ENCODE results near the gene ZSWIM6. TPM values are rescaled to one million over a fixed set of nuclear protein-coding genes. Genes with fewer than 3 reads are reported as not detected.
A peak's percentile ranks its signal among the peaks of the same experiment; 100 is the strongest.

ZSWIM6 gene
- total RNA-seq, 1 experiment from 2014 or later = 12.9 TPM

GRCh38 chr5:61298580-61298979 is 33.5 kb upstream of the ZSWIM6 start:
- Histone ChIP-seq H3K4me2 (no peak overlapping the region), H3K9me3 (ENCODE audit: insufficient read depth, low read depth) (no peaks in the 10 kb centered on the region), H3K27me3 (ENCODE audit: insufficient read depth, low read depth) (no peaks in the 10 kb centered on the region), H3K27ac (no peak overlapping the region), H3F3A (ENCODE audit: insufficient read depth, low read depth) (peaks cover 33% of the 10 kb centered on the region), H3K36me3 (ENCODE audit: low read depth) (no peaks in the 10 kb centered on the region), H3K4me3 (no peak overlapping the region), H4K20me1 (ENCODE audit: insufficient read depth) (no peaks in the 10 kb centered on the region), H3K79me2 (ENCODE audit: low read depth) (no peaks in the 10 kb centered on the region), H3K4me1 (replicated peaks; ENCODE audit: insufficient read depth) (peaks cover 54% of the 10 kb centered on the region), H2AFZ (no peak overlapping the region), H3K9me2 (ENCODE audit: insufficient read depth) (no peaks in the 10 kb centered on the region)
- ChIA-PET POLR2A (ENCODE audit: unreplicated experiment) (no interaction called here), CTCF (no interaction called here)
- intact Hi-C loops (cut with micrococcal nuclease; ENCODE audit: unreplicated experiment) = no loop called here
- BruUV-seq (replicated peaks) = no TSS peak
- DNase-seq = peak in 1 of 2 experiments; percentile 52
- TF ChIP-seq EZH2 (IDR thresholded peaks at IDR 0.05; ENCODE audit: low read depth) = no peak
- no peak for TF ChIP-seq CTCF (conservative IDR thresholded peaks at IDR 0.05)

- no peaks in the 10 kb centered on the region for H4K20me1 ChIP-seq (ENCODE audit: insufficient read depth)
- peaks cover 54% of the 10 kb centered on the region for H3K4me1 ChIP-seq (replicated peaks; ENCODE audit: insufficient read depth)
- H2AFZ ChIP-seq = no peak overlapping the region
- DNase-seq = no peak
- H3K9me2 ChIP-seq (ENCODE audit: insufficient read depth) = no peaks in the 10 kb centered on the region
- no peaks in the 10 kb centered on the region for H3K9me3 ChIP-seq (ENCODE audit: insufficient read depth, low read depth)
- H3K27ac ChIP-seq = no peak overlapping the region
- POLR2A ChIA-PET (ENCODE audit: unreplicated experiment) = interaction anchor here (0.6 to 0.7 kb wide), 2 partner anchors 24 to 136 kb away, joined by 4 to 7 read pairs; no protein-coding TSS in a partner anchor
- H3K79me2 ChIP-seq (ENCODE audit: low read depth) = no peaks in the 10 kb centered on the region
- CTCF ChIA-PET = interaction anchor here (1.2 kb wide), 1 partner anchor 13 kb away, joined by 3 read pairs; no protein-coding TSS in a partner anchor
- TF ChIP-seq CTCF (conservative IDR thresholded peaks at IDR 0.05) (no peak), EZH2 (IDR thresholded peaks at IDR 0.05; ENCODE audit: low read depth) (no peak)
- H3F3A ChIP-seq (ENCODE audit: insufficient read depth, low read depth) = peaks cover 36% of the 10 kb centered on the region
- no peak overlapping the region for H3K4me3 ChIP-seq
- BruUV-seq (replicated peaks) = no TSS peak
- intact Hi-C loops (cut with micrococcal nuclease; ENCODE audit: unreplicated experiment) = no loop called here
- no peak overlapping the region for H3K4me2 ChIP-seq
- H3K36me3 ChIP-seq (ENCODE audit: low read depth) = no peaks in the 10 kb centered on the region
- H3K27me3 ChIP-seq (ENCODE audit: insufficient read depth, low read depth) = no peaks in the 10 kb centered on the region
Measured at GRCh38 chr5:61299261-61299681, 32.8 kb upstream of the ZSWIM6 start.

DNA sequence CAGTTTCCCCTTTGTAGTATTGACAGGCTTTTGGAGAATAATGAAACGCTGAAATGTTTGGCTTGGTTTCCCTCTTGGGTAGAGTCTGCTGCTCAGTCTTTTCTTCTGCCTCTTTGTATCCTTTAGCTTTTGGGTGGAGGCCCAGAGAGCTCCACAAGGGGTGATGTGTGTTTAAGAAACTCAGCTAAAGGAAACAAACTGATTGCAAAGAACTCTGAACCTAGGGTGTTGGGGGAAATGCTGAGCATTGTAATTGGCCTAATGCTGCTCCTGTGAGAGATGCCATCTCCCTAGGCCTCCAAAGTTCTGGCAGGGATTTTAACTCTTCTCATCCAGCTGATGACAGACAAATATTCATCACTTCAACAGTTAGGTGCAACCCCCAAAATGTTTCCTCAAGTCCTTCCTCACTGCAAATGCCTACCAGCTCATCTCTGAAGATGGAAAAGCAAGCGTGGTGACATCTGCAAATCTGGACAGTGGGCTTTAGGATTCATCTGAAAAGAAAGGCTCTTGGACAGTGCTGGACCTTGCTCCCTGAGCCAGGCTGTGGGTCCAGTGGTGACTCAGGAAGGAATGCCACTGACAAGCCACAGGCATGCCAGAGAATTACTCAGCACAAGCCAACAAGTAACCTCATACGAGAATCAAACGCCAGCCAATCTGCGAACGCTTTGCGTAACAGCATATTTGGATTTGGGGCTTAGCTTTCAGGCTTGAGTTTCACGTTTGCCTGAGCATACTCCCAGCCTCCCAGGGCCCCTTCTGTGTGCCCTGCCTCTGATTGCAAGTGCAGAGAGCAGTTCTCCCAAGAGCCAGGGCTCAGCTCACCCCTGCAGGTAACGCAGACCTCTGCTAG is 30.5 kb upstream of the ZSWIM6 start:
- no peaks in the 10 kb centered on the region for H3K9me3 ChIP-seq (ENCODE audit: insufficient read depth, low read depth)
- no peaks in the 10 kb centered on the region for H3K9me2 ChIP-seq (ENCODE audit: insufficient read depth)
- BruUV-seq (replicated peaks) = no TSS peak
- no peak overlapping the region for H2AFZ ChIP-seq
- peak overlapping the region; percentile 29; the same call in 1 of the 2 replicates for H3K4me3 ChIP-seq
- DNase-seq = peak; percentile 86 to 99
- H4K20me1 ChIP-seq (ENCODE audit: insufficient read depth) = no peaks in the 10 kb centered on the region
- peak overlapping the region; percentile 92 for H3K27ac ChIP-seq
- CTCF ChIA-PET = interaction anchor here (0.7 to 2.0 kb wide), 2 partner anchors 11 to 12 kb away, joined by 3 to 5 read pairs; no protein-coding TSS in a partner anchor
- POLR2A ChIA-PET (ENCODE audit: unreplicated experiment) = interaction anchor here (0.5 to 0.8 kb wide), 6 partner anchors 10 to 337 kb away, joined by 3 to 5 read pairs (median 4); no protein-coding TSS in a partner anchor
- no peaks in the 10 kb centered on the region for H3K79me2 ChIP-seq (ENCODE audit: low read depth)
- peaks cover 57% of the 10 kb centered on the region for H3F3A ChIP-seq (ENCODE audit: insufficient read depth, low read depth)
- no peak for TF ChIP-seq CTCF (conservative IDR thresholded peaks at IDR 0.05)
- TF ChIP-seq EZH2 (IDR thresholded peaks at IDR 0.05; ENCODE audit: low read depth) = no peak
- intact Hi-C loops (cut with micrococcal nuclease; ENCODE audit: unreplicated experiment) = no loop called here
- no peaks in the 10 kb centered on the region for H3K36me3 ChIP-seq (ENCODE audit: low read depth)
- peaks cover 73% of the 10 kb centered on the region for H3K4me1 ChIP-seq (replicated peaks; ENCODE audit: insufficient read depth)
- H3K4me2 ChIP-seq = peak overlapping the region; percentile 71
- H3K27me3 ChIP-seq (ENCODE audit: insufficient read depth, low read depth) = no peaks in the 10 kb centered on the region
